Stimulated activated CD4-positive, alpha-beta T cell treated with anti-CD3 and anti-CD28 coated beads, Interleukin-15, amount 100 ng/mL, for 24 hours (primary cell): ENCODE measurements around the gene BIN2.
A peak's percentile ranks its signal among the peaks of the same experiment; 100 is the strongest.
"Not testable (repeated sequence)": the region's sequence is repeated elsewhere in the genome, so short reads cannot be mapped to it uniquely, and the experiment has no call there.

Experiments
- DNase-seq: peaks from one replicate; pipeline ENCODE4 v3.0.0-alpha.2; 2020

Gene BIN2

DNA sequence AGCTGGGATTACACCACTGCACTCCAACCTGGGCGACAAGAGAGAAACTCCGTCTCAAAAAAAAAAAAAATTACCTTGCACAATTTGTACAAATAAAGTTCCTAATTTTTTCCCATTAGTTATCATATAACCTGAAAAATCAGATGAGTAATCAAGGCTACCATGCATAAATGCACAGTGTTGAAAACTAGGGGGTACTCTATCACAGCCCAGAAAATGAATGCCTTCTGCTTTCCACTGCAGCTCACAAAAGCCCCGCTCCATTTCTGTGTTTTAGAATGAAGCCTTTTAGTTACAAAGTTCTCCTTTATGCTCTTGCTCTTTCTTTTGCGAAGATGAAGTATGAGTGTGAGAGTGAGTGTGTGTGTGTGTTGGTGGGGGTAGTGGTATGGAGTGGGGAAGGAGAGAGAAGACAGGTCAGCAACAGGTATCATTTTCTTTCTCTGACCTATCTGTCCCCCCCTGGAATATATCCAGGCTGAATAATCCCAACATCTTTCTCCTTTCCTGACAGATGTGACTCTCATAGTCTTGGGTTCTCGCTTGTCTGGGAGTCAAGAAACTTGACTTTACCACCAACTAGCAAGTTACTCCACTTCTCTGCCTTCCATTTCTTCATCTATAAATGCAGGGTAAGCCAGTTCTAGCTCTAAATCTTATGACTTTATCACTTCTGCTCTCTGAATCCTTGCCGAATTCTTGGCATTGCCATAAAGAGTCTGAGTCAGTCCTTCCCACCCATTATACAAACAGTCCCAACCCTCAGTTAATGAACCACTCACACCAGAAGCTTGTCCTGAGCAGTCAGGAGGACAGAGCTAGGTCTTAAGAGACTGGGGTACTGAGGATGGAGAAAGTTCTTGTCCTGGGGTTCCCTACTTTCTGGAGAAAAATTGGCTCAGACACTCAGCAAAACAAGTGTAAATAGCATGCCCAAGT, 16.1 kb downstream of the BIN2 start:
- DNase-seq: no peak

DNA sequence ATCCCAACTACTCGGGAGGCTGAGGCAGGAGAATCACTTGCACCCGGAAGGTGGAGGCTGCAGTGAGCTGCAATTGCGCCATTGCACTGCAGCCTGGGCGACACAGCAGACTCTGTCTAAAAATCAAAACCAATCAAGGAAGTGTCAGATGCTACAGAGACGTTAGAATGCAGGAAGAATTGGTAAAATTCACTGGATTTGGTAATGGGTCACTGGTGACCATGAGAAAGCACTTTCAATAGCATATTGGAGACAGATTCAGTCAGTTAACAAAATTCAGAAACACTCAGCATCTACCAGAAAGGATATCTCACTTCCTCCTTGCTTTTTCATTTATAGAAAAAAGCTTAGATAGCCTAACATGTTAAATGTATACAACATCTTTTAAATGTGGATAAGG, 17.5 kb downstream of the BIN2 start:
- DNase-seq: no peak

DNA sequence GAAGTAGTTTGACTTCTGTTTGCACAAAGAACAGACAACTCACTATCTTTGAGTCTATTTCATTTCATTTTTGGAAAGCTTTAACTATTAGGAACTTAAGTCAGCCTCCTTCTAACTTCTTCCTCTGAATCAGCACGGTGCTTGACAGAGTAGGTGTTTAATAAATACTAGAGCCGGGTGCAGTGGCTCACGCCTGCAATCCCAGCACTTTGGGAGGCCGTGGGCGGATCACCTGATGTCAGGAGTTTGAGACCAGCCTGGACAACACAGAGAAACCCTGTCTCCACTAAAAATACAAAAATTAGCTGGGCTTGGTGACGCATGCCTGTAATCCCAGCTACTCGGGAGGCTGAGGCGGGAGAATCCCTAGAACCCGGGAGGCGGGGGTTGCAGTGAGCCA, 23.2 kb downstream of the BIN2 start:
- DNase-seq: not testable (repeated sequence)

DNA sequence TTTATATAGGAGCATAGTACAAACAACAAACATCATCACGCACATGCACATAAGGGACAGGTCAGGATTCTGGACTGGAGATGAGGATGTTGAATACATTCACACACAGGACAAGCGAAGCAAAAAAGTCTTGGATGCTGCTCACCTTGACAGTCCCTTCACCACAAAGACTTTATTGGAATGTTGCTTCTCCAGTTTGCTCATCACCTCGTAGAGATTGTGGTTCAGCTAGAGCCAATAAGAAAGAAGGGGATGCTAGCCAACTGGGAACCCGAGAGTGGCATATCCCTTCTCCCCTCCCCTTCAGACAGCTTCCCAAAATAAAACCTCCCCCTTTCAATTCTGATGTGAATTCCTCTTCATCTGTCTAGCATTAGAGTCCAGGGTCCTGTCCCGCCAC, 28.3 kb downstream of the BIN2 start:
- no peak for DNase-seq

DNA sequence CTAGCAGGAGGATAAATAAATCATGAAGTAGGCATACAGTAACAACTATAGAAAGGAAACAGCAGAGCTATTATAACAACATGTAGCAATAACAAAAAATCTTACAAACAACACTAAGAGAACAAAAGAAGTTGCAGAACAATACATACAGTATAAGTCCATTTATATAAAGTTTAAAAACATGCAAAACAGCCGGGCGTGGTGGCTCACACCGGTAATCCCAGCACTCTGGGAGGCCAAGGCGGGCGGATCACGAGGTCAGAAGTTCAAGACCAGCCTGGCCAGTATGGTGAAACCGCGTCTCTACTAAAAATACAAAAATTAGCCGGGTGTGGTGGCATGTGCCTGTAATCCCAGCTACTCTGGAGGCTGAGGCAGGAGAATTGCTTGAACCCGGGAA, 29.9 kb downstream of the BIN2 start:
- not testable (repeated sequence) for DNase-seq

DNA sequence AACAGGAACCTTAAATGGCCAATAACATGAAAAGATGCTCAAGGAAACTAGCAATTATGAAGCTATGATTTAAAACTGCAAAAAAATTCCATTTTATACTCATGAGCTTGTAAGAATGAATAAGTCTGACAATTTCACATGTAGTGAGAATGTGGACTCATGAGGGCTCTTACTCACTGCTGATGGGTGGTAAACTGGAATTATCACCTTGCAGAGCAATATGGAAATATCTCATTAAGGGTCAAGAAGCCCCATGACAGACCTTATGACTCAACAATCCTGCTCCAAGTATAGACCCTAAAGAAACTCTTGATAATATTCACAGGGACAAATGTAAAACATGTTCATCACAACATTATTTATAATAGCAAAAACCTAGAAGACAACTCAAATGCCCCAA, 30.3 kb downstream of the BIN2 start:
- no peak for DNase-seq

DNA sequence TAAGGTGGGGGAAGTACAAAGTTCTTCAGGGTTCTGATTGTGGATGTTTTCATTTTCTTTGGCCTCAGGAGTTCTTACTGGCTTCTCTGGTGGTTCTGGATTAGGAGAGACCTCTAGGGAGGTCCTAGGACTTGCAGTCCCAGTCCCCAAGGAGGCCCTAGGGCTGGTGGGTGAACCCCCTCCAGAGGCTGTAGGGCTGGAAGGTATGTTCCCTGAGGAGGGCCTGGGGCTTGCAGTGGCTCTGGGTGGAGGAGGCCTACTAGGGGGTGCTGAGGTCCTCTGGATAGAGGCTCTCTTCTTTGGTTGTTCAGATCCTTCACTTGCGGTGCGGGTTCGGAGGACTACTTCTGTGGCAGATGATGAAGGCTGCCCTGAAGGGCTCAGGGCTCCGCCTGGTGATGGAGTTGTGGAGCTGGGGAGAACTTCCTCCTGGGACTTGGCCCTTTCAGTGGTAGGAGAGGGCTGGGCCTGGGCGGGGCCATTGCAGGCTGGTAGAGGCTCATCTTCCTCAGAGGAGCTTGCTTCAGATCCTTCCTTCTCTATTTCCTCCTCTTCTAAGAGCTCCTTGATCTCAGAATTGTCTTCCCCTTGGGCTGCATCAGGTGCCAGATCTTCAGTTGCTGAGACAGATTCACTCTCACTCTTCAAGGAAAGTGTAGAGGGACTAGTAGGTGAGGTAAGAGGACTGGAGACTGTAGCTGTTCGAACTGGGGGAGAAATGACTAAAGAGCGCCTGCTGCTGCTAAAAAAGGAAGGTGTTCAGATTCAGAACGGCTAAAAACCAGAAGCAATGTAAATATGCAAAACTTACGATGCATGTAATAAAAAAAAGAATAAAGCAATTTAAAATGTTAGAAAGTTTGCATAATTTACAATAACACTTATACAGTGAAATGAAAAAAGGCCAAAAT, 32.1 kb downstream of the BIN2 start:
- DNase-seq: not testable (repeated sequence)

DNA sequence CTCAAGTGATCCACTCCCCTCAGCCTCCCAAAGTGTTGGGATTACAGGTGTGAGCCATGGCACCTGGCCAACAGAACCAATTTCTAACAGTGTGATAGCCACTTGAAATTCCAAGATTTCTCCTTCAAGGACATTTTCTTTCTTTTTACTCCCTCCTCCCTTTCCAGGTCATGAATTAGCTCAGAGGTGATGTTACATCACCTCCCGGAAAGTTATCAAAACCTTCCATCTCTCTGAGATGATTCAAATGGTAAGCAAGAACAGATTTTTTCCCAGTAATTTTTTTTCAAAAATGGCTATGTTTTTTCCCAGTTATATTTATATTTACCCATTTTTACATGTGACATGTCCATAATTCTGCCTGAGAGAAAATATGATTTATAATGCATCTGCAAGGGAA, 38.1 kb downstream of the BIN2 start:
- no peak for DNase-seq

DNA sequence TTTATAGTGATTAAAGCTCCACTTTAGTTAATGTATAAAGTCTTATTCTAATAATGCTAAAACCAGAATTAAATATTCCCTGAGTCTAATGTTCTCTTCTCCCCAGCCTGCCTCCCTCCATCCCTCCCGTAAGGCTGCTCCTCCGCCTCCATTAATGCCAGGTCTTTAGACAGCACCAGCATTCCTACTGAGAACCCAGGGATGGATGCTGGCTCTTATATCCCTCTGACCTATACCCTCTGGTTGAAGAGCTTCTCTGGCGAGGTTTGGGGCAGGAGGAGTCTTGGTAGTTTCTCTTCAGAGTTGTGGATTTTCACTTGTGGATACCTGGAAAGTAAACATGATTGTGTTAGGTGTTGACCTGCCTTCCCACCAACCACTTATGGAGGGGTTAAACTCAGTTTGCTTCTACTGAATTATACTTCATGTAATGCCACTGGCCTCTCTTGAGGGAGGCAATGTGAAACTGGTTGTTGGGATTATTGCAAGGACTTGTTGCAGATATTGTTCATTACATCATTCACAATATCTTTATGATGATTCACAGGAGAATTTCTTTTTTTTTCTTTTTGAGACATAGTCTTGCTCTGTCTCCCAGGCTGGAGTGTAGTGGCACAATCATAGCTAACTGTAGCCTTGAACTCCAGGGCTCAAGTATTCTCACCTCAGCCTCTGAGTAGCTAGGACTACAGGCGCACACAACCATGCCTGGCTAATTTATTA, 42.6 kb downstream of the BIN2 start:
- DNase-seq: no peak

DNA sequence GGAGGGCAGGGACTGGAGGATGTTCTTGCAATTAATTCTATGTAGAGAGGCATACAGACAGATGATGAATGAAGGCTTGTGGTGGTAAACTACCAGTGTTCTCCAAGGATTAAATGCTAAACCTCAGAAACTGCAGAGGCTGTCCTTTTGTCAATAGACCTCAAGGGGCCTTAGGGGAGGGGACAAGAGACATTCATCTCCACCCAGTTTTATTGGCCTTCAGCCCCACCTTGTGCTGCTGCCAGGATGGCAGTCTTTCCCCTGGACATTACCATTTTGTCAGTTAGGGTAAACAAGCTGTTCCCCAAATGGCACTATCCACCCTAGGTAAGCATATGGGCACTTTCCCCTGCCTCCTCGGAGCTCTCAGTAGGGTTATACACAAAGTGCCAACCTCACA, 48.9 kb downstream of the BIN2 start:
- DNase-seq: no peak

DNA sequence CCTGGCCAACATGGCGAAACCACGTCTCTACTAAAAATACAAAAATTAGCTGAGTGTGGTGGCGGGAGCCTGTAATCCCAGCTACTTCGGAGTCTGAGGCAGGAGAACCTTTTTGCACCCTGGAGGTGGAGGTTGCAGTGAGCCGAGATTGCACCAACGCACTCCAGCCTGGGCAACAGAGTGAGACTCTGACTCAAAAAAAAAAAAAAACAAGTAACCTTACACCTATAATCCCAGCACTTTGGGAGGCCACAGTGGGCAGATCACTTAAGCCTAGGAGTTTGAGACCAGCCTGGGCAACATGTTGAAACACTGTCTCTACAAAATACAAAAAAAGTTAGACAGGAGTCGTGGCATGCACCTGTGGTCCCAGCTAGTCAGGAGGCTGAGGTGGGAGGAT, 51.2 kb downstream of the BIN2 start:
- DNase-seq: not testable (repeated sequence)

DNA sequence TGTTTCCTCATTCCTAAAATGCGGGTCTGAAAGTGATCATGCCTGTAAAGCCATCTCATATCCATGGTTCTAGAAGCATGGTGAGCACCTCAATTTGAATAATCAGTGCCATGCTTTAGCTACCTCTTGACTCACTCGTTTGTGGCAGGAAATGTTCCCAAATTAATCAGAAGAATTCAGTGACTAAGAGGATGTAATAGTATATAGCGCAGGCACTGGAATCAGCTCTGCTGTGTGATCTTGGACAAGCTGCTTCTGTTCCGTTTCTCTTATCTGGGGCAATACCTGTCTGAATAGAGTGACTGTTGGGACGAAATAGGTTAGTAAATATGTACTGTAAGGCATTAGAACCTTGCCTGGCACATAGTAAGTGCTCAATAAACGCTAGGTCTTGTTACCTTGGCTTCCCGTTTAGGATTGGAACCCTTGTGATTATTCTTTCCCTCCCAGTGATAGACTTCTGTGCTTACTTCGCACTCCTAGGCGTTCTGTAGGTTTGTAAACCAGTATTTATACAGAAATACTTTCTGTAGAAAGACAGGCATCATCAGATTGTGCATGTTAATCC, 52.9 kb downstream of the BIN2 start:
- DNase-seq: no peak

DNA sequence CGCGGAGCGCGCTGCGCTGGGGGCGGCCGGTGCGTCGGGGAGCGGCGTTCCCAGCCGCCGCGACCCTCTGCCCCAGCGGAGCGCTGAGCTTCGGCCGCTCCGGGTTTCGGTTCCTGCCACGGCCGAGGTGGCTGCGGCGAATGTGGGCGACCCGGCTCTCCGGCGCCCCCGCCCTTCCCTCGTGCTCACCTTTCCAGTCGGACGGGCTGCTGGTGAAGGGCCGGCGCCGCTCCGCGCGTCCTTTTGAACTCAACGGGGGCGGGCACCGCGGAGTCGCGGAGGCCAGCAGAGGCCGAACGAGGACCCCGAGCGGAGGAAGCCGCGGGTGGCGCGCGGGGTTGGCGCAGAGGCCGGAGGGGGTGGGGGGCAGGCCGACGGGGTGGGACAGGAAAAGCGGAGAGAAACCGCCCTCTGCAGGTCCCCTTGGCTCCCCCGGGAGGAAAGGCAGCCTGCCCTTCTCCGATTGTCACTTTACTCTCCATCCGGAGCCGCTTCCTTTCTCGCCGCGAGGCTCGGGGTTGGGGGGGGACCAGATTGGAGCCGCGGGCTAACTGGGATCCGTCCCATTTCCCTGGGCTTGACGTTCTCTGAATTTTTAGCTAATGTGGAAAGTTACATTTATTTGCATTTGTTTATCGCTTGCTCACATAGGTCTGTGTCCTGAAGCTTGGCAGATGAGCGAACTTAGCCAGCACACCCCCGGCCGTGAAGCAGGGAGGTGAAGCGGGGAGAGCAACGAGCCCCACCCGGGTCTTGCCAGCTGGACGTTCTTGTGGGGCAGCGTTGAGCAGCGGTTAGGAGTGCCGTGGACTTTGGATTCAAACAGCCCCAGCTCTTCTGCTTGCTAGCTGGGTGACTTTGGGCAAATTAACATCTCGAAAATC, 53.7 kb downstream of the BIN2 start, which contains the start of gene SMAGP:
SMAGP (minus strand) TSS at position 349 of the 884 bp plus-strand sequence. CDS start 1,137 bp downstream, outside the sequence.
- peak; percentile 61 for DNase-seq

DNA sequence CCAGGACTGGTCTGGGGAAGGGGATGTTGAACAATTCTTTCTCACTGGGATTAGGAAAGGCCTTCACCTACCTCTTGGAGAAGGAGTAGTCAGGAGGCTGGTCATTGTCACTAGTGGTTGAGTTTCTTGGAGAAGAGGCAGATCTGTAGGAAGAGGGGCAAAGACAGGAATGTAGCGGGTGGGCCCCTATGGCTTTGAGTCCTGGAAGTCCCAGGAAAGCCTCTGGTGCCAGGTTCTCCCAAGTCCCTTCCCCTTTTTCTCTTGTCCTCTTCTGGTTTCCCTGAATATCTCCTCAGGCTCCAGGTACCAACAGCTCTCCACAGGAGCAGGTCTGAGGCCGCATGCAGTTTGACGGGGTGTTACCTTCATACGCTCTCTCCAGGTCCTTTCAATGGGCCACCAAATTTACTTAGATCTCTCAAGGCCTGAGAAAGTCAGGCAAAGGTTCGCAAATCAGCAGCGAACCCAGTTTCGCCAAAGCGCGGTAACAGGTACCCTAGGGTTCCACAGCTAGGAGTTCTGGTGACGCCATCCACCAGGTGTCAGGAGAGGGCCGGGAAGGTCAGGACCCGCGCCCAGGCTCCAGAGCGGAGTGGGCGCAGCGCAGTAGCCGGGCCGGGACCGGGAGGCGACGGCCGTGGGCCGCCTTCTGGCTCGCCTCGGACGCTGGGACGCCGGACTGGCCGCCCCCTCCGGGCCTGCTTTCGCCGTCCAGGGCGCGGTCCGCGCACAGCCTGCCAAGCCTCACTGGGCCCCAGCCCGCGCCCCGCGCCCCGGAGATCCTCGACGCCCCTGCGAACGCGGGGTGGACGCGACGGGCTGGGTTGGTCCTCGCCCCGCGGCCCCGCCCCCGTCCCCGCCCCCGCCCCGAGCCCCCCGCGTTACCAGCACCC, 54.6 kb downstream of the BIN2 start:
- peak; percentile 71 for DNase-seq

DNA sequence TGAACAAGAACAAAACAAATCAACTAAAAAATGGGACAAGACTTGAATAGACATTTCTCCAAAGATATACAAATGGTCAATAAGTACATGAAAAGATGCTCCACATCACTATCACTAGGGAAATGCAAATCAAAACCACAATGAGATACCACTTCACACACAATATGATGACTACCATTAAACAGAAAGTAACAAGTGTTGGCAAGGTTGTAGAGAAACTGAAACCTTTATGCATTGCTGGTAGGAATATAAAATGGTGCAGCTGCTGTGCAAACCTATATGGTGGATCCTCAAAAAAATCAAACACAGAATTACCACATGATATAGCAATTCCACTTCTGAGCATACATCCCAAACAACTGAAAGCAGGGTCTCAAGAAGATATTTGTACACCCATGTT, 59.0 kb downstream of the BIN2 start:
- no peak for DNase-seq

DNA sequence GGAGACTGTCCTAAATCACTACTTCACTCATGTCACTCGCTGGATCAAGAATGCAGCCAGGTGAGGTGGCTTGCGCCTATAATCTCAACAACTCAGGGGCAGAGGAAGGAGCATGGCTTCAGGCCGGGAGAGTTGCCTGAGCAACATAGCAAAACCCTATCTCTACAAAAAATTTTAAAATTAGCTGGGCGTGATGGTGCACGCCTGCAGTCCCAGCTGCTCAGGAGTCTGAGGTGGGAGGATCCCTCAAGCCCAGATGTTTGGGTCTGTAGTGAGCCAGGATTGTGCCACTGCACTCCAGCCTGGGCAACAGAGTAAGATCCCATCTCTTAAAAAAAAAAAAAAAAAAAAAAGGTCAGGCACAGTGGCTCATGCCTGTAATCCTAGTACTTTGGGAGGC, 59.7 kb downstream of the BIN2 start:
- DNase-seq: no peak

DNA sequence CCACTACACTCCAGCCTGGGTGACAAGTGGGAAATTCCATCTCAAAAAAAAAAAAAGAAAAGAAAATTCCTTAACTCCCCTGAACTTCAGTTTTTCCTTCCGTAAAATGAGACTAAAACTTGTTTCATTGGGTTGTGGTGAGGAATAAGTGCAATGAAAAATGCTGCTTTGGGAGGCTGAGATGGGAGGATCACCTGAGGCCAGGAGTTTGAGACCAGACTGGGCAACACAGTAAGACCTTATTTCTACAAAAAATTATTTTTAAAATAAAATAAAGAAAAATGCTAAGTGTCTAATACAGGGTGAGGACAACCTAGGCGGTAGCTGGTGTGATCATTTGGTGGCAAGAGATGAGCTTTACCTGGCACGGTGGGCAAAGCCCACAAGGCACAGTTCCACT, 60.6 kb downstream of the BIN2 start:
- no peak for DNase-seq

DNA sequence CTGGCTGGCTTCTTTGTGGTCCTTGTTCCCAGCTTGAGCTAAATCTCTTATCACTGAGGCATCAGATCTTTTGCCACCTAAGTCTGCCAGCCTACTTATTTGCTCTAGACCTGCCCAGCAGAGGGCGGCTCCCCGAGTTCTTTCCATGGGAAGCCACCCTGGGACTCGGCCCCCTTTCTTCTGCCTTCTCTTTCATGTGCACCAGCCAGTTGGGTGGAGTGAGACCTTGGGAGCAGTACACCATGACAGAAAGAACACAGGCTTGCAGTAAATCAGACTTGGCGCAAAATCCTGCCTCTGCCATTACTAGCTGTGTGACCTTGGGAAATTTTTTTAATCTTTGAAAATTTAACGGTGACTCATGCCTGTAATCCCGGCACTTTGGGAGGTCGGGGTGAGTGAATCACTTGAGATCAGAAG, 61.2 kb downstream of the BIN2 start:
- DNase-seq: peak; percentile 62

DNA sequence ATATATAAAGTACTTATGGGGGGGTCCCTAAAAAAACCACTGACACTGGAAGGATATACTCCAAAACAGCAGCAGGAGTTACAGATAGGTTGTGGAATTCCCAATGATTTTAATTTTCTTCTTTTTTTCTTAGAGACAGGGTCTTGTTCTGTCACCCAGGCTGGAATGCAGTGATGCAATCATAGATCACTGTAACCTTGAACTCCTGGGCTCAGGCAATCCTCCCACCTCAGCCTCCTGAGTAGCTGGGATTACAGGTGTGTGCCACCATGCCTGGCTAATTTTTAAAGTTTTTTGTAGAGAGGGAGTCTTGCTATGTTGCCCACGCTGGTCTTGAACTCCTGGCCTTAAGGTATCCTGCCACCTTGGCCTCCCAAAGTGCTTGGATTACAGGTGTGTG, 64.4 kb downstream of the BIN2 start:
- DNase-seq: not testable (repeated sequence)

DNA sequence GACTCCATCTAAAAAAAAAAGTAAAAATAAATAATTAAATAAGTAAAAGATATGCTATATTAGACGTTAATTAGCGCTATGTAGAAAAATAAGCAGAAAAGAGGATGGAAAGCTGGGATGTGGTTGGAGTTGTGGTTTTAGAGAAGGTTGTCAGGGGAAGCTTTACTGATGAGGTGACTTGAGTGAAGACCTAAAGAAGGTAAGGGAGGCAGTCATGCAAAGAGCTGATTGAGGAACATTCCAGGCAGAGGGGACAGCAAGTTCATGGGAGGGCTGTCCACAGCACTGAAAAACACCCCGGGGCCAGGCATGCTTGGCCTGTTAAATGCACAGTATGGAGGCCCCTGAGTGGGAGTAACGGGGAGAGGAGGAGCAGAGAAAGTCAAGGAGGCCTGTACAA, 69.4 kb downstream of the BIN2 start:
- DNase-seq: no peak
